Measurements from ENCODE around the gene HDAC4.

DNA sequence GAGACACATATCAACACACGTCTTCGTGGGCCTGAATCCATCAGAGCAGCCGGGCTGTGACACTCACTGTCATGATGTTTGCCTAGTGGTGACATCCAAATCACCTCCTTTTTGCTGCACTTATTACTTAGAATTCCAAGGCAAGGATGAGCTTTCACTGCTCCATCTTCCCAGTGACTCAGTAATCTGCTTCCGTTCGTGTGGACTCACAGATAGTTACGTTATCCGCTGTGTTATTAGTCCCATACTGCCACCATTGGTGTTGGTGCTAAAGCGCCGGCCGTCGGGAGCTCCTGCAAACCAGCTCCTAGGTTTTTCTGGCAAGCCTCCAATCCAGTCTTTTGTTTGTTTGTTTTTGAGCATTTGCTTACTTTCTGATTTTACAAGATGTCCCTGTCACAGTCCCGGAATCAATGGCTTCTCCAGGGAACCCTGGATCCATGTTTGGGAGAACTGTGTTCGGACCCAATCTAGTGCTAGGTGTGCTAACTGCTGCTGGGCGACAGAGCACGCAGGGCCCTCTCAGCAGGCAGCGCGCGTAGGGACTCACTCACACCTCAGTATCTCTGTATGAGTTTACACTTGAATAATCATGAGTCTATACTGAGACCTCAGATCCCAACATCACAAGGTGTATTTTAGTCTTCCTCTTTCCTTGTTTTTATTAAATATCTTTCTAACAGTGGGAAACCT, 42.6 kb downstream of the HDAC4 start:
- TF ChIP-seq, protein P1, sequence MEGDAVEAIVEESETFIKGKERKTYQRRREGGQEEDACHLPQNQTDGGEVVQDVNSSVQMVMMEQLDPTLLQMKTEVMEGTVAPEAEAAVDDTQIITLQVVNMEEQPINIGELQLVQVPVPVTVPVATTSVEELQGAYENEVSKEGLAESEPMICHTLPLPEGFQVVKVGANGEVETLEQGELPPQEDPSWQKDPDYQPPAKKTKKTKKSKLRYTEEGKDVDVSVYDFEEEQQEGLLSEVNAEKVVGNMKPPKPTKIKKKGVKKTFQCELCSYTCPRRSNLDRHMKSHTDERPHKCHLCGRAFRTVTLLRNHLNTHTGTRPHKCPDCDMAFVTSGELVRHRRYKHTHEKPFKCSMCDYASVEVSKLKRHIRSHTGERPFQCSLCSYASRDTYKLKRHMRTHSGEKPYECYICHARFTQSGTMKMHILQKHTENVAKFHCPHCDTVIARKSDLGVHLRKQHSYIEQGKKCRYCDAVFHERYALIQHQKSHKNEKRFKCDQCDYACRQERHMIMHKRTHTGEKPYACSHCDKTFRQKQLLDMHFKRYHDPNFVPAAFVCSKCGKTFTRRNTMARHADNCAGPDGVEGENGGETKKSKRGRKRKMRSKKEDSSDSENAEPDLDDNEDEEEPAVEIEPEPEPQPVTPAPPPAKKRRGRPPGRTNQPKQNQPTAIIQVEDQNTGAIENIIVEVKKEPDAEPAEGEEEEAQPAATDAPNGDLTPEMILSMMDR (IDR thresholded peaks at IDR 0.05), result no peak
- no peak for TF ChIP-seq POLR2A (IDR thresholded peaks at IDR 0.05)
- TF ChIP-seq POLR2AphosphoS5 (IDR thresholded peaks at IDR 0.05), result no peak
